Natural killer cell (primary cell): Measurements from ENCODE around the gene PEX10. TPM values are rescaled to one million over a fixed set of nuclear protein-coding genes. Genes with fewer than 3 reads are reported as not detected.

ENCODE experiments used
- ATAC-seq, 3 donors: fragments of 150-1000 bp in 2 of 3; fragments of 200-7000 bp in 1 of 3; cut with Tn5 transposase; 1 replicate in 1 of 3; 2 replicates in 2 of 3; pipeline ENCODE4 v1.10.0; 2021; ENCODE audit warnings: mild to moderate bottlenecking in 2 of 3, moderate library complexity in 2 of 3
- DNase-seq, 2 donors: peaks; one replicate each; pipeline versions ENCODE4 v3.0.0 to v3.0.0-alpha.2; 2013 to 2021; ENCODE audit warnings: mixed read lengths in 1 of 2
- H3K27ac ChIP-seq: one replicate; pipeline ENCODE4 v1.5.1; 2013; ENCODE audit warnings: mild to moderate bottlenecking, low read length
- H3K27me3 ChIP-seq: one replicate; pipeline ENCODE4 v1.6.1; 2013; ENCODE audit warnings: low read length; ENCODE audit not compliant: control insufficient read depth, insufficient read depth
- H3K36me3 ChIP-seq: one replicate; pipeline ENCODE4 v1.6.1; 2013; ENCODE audit warnings: low read length; ENCODE audit not compliant: control insufficient read depth, insufficient read depth
- H3K4me1 ChIP-seq: one replicate; pipeline ENCODE4 v1.6.1; 2013; ENCODE audit warnings: low read length; ENCODE audit not compliant: control insufficient read depth, insufficient read depth
- H3K4me3 ChIP-seq: one replicate; pipeline ENCODE4 v1.5.1; 2013; ENCODE audit warnings: low read length
- H3K9me3 ChIP-seq: one replicate; pipeline ENCODE4 v1.6.1; 2013; ENCODE audit warnings: low read length; ENCODE audit not compliant: control insufficient read depth, insufficient read depth
- H3K27ac Mint-ChIP-seq, 2 donors: one replicate each; pipeline ENCODE4 v1.8.0; 2022; ENCODE audit warnings: mild to moderate bottlenecking in 2 of 2, mixed read lengths in 2 of 2, moderate library complexity in 1 of 2
- H3K27me3 Mint-ChIP-seq, 2 donors: one replicate each; pipeline ENCODE4 v1.8.0; 2022; ENCODE audit warnings: low read depth in 2 of 2, mixed read lengths in 2 of 2
- H3K36me3 Mint-ChIP-seq: one replicate; pipeline ENCODE4 v1.8.0; 2022; ENCODE audit warnings: mixed read lengths
- H3K4me1 Mint-ChIP-seq, 2 donors: one replicate each; pipeline ENCODE4 v1.8.0; 2022; ENCODE audit warnings: mixed read lengths in 2 of 2
- H3K4me3 Mint-ChIP-seq: one replicate; pipeline ENCODE4 v1.8.0; 2022; ENCODE audit warnings: mild to moderate bottlenecking, moderate library complexity, mixed read lengths
- H3K9me3 Mint-ChIP-seq, 2 donors: one replicate each; pipeline ENCODE4 v1.8.0; 2022; ENCODE audit warnings: mixed read lengths in 2 of 2
- CTCF ChIP-seq: fragments of 200-600 bp; IDR thresholded peaks from one replicate; pipeline ENCODE4 v1.8.0; 2022; ENCODE audit warnings: antibody characterized with exemption
- WGBS: methylation state at CpG from one replicate; pipeline ENCODE4 v1.1.7; 2013; ENCODE audit warnings: missing lambda C conversion rate; ENCODE audit not compliant: insufficient coverage; 5-methylcytosine and 5-hydroxymethylcytosine counted together
- intact Hi-C: fragments of 100-400 bp; cut with micrococcal nuclease; formaldehyde crosslinking; loops from one replicate; pipeline ENCODE4 v1.14.2; 2022
- total RNA-seq, 4 donors: library from RNA; stranded (reverse); fragments of 120-200 nt in 1 of 4; gene quantifications; one replicate each; pipeline versions ENCODE4 v1.2.3 to v1.2.4, GENCODE V29; 2013 to 2022

Gene PEX10
- total RNA-seq, 3 donors from 2014 or later (not counting 1 experiment from before 2014, with no cell fraction given) = 8.1 to 11.1 (median 9.8) TPM

GRCh38 chr1:2448098-2448445, 35.7 kb upstream of the PEX10 start:
- DNase-seq (no peak), ATAC-seq (no peak)
- Mint-ChIP-seq H3K27ac (no peak overlapping the region), H3K9me3 (no peaks in the 10 kb centered on the region), H3K4me3 (no peak overlapping the region), H3K4me1 (peaks cover 0 to 10% of the 10 kb centered on the region in 2 donors), H3K27me3 (no peaks in the 10 kb centered on the region), H3K36me3 (no peaks in the 10 kb centered on the region)
- H3K27me3 ChIP-seq = peaks cover 8% of the 10 kb centered on the region
- 68% methylated on average over 18 of the region's 18 CpGs for WGBS
- intact Hi-C loops = no loop called here
- no peaks in the 10 kb centered on the region for H3K36me3 ChIP-seq
- H3K4me3 ChIP-seq = no peak overlapping the region
- H3K4me1 ChIP-seq = peaks cover 7% of the 10 kb centered on the region
- no peak overlapping the region for H3K27ac ChIP-seq
- TF ChIP-seq CTCF = no peak
- H3K9me3 ChIP-seq = no peaks in the 10 kb centered on the region

- H3K27ac Mint-ChIP-seq = peak overlapping the region in 1 of 2 donors; percentile 42
- no peaks in the 10 kb centered on the region for H3K36me3 Mint-ChIP-seq
- Histone ChIP-seq H3K9me3 (no peaks in the 10 kb centered on the region), H3K36me3 (no peaks in the 10 kb centered on the region), H3K27me3 (peaks cover 12% of the 10 kb centered on the region), H3K4me1 (peaks cover 12% of the 10 kb centered on the region), H3K4me3 (no peak overlapping the region), H3K27ac (no peak overlapping the region)
- H3K4me1 Mint-ChIP-seq = peaks cover 0 to 10% of the 10 kb centered on the region in 2 donors
- ATAC-seq = no peak
- 80% methylated on average over 23 of the region's 23 CpGs for WGBS
- H3K4me3 Mint-ChIP-seq = no peak overlapping the region
- H3K9me3 Mint-ChIP-seq = no peaks in the 10 kb centered on the region
- TF ChIP-seq CTCF = no peak
- H3K27me3 Mint-ChIP-seq = no peaks in the 10 kb centered on the region
- no peak for DNase-seq
- intact Hi-C loops = no loop called here
Measured at GRCh38 chr1:2447276-2448097, 35.1 kb upstream of the PEX10 start.

- WGBS = 50% methylated on average over 9 of the region's 9 CpGs
- H3K27ac ChIP-seq = no peak overlapping the region
- no peaks in the 10 kb centered on the region for H3K36me3 ChIP-seq
- H3K27me3 ChIP-seq = peaks cover 12% of the 10 kb centered on the region
- intact Hi-C loops = no loop called here
- DNase-seq (no peak), ATAC-seq (no peak)
- H3K9me3 ChIP-seq = no peaks in the 10 kb centered on the region
- Mint-ChIP-seq H3K4me1 (peaks cover 0 to 10% of the 10 kb centered on the region in 2 donors), H3K4me3 (no peak overlapping the region), H3K9me3 (no peaks in the 10 kb centered on the region), H3K27ac (peak overlapping the region in 1 of 2 donors; percentile 42), H3K36me3 (no peaks in the 10 kb centered on the region), H3K27me3 (no peaks in the 10 kb centered on the region)
- H3K4me1 ChIP-seq = peaks cover 12% of the 10 kb centered on the region
- TF ChIP-seq CTCF = no peak
- no peak overlapping the region for H3K4me3 ChIP-seq
Measured at GRCh38 chr1:2446861-2447260, 34.5 kb upstream of the PEX10 start.

GRCh38 chr1:2446394-2446793, 34.0 kb upstream of the PEX10 start:
- H3K27me3 Mint-ChIP-seq = no peaks in the 10 kb centered on the region
- intact Hi-C loops = no loop called here
- H3K9me3 Mint-ChIP-seq = no peaks in the 10 kb centered on the region
- DNase-seq (no peak), ATAC-seq (no peak)
- Histone ChIP-seq H3K36me3 (no peaks in the 10 kb centered on the region), H3K4me3 (no peak overlapping the region), H3K4me1 (peaks cover 12% of the 10 kb centered on the region), H3K27ac (no peak overlapping the region), H3K27me3 (peaks cover 12% of the 10 kb centered on the region), H3K9me3 (no peaks in the 10 kb centered on the region)
- 59% methylated on average over 13 of the region's 13 CpGs for WGBS
- TF ChIP-seq CTCF = no peak
- no peak overlapping the region for H3K27ac Mint-ChIP-seq
- H3K36me3 Mint-ChIP-seq = no peaks in the 10 kb centered on the region
- H3K4me1 Mint-ChIP-seq = peaks cover 0 to 10% of the 10 kb centered on the region in 2 donors
- H3K4me3 Mint-ChIP-seq = no peak overlapping the region
